ENCODE data around the gene TP63.
"Not testable (repeated sequence)": the region's sequence is repeated elsewhere in the genome, so short reads cannot be mapped to it uniquely, and the experiment has no call there.

Gene TP63

DNA sequence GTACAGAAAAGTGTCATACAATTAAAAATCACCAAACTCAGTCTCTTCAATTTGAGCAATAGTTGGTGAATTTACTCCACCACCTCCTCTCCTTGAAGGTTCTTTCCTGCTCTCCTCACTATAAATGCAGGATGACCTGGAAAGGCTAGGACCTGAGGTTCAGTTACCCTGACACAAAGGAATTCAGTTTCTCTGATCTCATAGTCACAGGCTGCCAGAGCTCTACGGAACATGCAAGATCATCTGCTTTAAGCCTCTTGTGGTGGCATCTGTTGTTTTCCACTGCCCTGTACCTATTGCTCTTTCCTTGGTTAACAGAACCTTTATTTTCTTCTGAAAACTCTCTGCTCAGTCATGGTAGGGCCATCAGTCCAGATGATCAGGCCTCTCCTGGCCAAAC, 4.9 kb upstream of the TP63 start:
- no peak for DNase-seq

DNA sequence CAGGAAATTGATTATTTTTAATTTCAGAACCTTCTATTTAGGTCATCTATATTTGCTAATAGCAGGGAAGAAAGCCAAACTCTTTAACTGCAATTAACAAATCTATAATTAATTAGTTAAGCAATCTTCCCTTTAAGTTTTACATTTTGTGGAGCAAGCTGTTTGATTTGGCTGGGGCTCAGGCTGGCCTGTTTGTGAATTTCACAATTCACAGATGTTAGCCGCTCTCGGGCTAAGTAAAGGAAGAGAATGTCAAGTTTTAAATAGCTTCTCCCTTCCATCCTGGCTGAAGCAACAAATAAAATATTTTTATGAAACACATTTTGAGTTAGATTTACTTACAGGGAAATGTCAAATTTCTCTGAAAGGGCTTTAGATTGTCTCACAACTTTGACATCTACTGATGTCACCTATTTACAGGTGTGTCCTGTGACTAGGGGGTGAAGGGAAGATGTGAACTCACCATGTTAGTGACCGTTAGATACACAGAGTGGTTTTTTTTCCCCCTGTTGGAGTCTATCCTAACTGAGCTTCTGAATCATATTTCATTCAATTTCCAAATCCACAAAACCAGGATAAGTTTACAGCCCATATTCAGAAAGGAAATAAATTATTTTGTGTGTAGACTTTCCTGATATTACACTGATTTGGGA, 1.3 kb upstream of the TP63 start:
- no peak for DNase-seq

DNA sequence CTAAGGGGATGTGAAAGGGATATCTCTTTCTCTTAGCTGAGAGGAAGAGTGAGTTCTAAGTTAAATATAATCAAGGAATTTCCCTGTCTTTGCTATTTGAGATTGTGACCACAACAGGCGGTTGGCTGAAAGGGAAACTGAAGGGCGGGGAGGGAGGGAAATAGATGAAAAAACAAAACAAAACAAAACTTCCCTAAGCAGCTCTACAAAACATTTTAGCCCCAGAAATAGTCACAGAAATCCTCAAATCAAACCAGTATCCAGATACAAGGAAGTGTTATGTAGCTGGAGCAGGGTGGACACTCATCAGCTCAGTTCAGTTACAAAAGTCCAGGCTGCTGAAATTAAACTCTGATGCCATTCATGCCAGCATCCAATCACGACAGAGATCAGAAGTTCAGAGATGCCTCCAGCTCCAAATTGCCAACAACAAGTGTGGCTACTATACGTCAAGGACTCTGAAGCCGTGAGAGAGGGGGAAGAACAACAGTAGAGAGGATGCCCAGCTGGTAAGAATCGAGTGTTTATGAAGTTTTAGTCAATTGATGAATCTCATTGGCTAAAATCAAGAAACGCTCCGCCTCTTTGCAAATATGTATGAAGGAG, 319 bp upstream of the TP63 start:
- DNase-seq, result no peak

DNA sequence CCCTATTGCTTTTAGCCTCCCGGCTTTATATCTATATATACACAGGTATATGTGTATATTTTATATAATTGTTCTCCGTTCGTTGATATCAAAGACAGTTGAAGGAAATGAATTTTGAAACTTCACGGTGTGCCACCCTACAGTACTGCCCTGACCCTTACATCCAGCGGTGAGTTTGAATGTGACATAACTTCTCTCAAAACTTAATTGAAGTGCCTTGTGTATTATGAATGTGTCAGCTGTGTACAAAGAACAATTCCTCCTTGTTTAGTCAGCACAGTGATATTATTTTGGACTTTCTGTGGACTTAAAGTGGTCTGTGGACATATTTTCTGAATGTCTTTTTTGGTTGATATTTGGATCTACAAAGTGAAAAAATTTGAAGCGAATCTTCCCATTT, 220 bp downstream of the TP63 start:
- DNase-seq, result no peak

DNA sequence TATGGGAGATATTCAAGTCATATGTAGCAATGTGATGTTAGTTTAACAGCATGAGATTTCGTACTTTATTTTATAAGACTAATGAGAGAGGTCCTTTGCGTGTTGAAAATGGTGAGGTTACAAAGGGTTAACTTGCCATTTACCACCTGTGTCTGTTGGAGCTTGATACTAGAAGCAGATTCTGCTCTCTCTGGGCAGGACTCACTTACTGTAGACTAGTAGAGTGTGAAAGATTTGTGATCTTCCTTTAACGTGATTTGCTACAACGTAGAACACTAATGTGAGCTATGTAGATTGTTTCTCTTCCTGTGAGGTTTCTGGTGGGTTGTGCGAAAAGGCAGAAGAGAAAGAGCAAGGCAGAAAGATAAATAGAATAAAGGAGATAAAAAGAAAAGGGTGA, 1.1 kb downstream of the TP63 start:
- no peak for DNase-seq

DNA sequence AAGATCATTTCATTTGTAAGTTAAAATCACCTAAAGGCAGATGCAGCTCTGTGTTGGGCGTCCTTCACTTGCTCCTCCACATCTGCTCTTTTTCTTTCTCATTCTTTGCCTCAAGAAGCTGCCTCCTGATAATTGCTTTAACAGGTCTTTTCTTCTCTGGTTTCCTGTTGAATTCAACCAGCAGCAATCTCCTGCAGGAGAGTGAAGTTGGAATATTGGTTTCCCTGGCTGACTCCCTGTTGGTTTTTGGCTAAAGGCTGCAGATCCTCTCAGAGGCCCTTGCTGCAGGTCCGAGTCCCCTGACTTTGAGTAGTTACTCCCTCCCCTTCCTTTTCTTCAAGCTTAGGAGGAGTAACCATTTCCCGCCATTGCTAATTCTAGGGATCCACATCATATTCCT, 4.2 kb downstream of the TP63 start:
- DNase-seq, result no peak

DNA sequence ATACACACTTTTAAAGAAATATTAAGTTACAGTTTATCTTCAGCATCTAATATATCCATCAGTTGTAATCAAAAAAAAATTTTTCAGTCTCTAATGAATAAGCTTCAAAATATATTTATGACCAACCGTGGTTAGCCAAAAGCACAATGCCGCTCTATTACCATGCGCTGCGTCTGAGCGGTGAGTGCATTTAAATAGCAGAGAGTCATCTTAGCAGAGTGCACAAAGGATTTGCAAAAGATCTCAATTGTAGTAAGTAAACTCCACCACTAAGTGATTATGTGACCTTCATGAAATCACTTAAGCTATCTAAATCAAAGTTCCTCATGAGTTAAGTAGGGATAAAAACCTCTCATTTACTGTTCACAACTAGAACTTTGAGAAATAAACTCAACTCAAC, 4.9 kb downstream of the TP63 start:
- no peak for DNase-seq

DNA sequence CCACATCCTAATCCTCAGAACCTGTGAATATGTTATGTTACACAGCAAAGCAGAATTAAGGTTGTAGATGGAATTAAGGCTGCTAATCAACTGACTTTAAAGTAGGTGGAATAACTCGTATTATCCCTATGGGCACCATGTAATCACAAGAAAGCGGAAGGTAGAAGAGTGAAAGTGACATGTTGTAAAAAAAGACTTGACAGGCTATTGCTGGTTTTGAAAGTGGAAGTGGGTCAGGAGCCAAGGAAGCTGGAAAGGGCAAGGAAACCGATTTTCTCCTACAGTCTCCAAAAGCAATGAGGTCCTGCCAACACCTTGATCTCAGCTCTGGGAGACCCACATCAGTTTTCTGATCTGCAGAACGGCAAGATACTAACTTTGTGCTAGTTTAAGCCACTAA, 6.6 kb downstream of the TP63 start:
- no peak for DNase-seq

DNA sequence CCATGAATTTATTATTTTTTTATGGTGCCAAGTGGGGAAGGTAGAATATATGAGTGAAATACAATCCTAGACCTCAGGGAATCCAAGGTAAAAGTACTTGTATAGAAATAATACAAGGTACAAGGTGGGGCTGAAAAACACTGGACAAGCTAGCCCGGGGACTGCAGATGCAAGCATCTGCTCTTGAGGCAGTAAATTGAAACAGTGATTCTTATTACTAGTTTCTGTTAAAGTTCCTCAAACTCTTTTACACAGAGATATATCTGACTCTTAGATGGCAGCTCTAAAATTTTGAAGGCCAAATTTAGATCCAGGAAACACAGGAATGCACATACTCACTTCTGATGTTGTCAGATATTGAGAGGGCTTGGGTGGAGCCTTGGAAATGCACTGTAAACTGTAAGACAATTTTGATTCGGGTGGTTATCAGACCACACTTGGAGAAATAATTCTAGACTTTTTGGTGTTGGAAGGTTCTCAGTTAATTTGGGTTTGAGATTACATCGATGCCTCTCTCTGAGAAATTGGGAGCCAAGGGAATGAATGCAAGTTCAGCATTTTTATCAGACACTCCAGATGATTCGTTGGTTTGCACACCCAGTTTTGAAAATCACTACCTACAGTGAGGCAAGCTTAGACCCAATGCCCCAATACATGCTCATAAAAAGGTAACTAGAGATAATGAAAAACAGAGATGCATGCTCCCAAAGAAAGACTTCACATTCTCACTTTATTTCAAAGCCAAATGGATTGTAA, 7.3 kb downstream of the TP63 start:
- no peak for DNase-seq

DNA sequence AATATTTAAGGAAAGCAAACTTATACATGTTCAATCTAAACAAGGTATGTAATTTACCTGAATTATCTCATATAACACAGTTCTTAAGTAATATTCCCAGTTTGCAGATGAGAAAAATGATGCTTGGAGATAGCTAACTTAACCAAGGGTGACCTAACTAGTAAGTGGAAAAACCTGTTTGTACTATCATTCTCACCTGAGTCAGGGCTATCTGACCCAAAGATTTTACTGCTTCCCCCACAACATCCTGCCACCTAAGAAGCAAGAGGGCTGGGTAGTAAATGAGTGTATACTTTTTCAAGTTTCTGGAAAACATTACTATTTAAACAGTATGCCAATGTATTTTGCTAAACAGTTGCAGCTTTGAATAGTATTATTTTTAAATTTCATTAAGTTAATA, 10.6 kb downstream of the TP63 start:
- no peak for DNase-seq

DNA sequence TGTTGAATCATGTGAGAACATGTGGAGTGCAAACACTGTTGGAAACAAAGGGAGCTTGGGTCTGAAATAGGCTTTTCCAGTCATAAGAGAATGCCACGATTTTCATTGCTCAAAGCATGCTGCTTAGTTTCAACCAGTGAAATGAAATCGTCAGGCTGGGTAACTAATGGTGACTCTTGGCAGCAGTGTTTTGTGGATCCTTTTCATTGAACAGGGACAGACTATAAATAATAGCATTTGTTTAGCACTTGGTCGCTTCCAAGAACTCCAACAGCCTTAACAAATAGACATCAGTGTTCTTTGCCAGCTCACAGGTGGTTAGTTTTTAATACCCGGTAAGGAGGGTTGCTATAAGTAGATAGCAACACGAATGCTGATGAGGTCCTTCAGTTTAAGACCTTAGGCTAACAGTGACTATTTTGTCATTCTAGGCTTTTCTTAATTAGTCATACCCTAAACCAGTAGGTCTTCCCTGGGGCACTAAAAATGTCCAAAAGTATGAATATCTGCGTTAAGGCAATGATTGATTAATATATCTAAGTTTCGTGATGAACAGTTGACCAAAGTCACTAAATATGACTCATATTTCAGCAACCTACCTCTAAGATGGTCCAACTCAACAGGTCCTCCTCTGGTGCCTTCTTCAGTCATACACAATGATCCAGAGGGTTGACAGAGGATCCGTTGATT, 15.8 kb downstream of the TP63 start:
- no peak for DNase-seq

DNA sequence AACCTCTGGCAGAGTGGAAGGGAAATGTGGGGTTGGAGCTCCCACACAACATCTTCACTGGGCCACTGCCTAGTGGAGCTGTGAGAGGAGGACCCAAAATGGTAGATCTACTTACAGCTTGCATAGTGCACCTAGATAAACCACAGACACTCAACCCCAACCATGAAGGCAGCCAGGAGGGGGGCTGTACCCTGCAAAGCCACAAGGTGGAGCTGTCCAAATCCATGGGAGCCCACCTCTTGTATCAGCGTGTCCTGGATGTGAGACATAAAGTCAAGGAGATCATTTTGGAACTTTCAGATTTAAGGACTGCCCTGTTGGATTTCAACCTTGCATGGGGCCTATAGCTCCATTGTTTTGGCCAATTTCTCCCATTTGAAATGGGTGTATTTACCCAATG, 20.9 kb downstream of the TP63 start:
- no peak for DNase-seq

DNA sequence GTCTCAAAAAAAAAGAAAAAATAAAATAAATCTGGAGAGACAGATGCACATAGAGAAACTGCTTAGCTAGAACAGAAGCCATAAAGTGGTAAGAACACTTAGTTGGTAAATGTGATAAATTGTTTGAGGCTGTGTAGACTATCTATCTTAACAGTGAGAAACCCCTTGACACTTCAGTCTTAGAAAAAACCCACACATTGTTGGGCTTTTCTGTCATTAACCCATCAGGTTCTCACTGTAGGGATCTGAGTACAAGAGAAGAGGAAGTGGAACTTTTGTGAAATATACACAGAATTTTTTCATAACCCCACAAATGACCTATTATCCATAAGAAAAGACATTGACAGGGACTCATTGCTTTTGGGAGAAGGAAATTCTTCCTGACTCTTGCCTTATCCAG, 24.4 kb downstream of the TP63 start:
- DNase-seq, result no peak

DNA sequence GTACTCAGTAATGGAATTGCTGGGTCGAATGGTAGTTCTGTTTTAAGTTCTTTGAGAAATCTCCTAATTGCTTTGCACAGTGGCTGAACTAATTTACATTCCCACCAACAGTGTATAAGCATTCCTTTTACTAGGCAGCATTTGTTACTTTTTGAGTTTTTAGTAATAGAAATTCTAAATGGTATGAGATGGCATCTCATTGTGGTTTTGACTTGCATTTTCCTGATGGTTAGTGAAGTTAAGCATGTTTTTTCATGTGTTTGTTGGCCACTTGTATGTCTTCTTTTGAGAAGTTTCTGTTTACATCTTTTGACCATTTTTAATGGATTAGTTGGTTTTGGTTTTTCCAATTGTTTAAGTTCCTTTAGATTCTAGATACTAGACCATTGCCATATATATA, 28.4 kb downstream of the TP63 start:
- no peak for DNase-seq

DNA sequence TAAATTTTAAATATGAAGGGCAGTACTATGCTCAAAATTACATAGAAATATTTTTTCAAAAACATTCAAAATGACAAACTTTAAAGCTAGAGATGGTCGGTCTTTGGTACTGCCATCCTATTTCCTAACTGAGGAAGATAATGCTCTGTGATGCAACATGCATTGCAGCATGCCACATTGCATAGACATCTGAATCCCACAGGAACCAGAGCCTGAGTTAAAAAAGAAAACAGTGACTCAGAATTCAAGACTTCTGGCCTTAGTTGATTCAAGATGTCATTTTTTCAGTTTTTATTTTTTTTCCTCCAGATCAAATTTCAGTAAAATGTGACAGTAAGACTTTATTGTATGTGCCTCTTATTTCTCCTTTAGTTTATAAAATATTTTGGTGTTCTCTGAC, 33.1 kb downstream of the TP63 start:
- no peak for DNase-seq

DNA sequence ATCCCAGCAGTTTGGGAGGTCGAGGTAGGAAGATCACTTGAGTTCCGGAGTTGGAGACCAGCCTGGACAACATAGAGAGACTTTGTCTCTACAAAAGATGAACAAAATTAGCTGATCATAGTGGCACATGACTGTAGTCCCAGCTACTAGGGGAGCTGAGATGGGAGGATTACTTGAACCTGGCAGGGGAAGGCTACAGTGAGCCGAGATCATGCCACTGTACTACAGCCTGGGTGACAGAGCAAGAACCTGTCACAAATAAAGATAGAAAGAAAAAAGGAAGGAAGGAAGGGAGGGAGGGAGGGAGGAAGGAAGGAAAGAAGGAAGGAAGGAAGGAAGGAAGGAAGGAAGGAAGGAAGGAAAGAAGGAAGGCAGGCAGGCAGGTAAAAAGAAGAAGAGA, 41.2 kb downstream of the TP63 start:
- DNase-seq, result not testable (repeated sequence)

DNA sequence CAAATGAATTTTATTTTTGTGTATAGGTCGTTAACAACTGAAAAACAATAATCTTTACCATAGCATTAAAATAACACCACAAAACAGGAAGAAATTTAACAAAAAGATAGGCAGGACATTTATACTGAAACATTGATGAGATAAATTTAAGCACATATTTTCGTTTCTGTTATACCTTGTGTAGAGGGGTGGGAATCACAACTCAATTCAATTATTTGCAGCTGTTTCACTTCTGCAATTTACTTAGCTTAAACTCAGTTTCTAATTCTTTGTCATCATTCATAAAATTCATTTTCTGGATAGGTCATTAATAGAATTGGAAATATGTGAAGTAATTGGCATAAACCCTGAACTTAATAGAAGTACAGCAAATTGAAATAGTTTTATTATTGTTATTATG, 42.3 kb downstream of the TP63 start:
- no peak for DNase-seq

DNA sequence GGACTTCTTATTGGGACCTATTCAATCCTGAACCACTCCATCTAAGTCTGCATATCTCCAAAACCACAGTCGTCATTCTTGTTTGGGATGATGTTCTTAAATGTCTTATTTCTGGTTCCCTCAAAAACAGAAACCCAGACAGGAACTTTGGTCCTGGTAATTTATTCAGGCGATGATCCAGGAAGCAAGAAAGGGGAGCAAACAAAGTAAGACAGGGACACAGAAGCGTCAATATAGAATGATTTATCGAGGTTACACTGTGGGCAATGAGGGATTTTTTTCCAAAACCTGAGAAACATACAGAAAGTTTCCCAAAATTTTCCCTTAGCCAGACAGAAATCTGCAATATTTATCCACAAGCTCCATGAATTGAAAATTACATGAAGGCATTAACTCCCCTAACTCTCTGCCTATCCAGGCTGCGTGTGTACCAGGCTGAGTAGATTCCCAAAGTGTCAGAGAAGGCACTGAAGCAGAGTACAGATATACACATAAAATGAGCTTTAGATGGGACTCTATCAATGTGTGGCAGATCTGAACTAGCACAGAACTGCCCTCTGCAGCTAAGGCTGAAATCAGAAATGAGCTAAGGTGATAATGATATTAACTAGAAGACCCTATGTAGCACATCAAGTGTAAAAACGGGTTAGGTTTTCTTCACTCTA, 43.2 kb downstream of the TP63 start:
- no peak for DNase-seq

DNA sequence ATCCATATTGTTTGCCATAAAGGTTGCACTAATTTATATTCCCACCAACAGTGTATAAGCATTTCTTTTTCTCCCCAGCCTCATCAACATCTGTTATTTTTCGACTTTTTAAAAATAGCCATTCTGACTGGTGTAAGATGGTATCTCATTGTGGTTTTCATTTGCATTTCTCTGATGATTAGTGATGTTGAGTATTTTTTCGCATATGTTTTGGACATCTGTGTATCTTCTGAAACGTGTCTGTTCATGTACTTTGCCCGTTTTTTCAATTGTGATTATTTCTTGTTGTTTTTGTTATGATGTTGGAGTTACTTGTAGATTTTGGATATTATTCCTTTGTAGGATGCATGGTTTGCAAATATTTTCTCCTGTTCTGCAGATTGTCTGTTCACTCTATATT, 46.5 kb downstream of the TP63 start:
- no peak for DNase-seq

DNA sequence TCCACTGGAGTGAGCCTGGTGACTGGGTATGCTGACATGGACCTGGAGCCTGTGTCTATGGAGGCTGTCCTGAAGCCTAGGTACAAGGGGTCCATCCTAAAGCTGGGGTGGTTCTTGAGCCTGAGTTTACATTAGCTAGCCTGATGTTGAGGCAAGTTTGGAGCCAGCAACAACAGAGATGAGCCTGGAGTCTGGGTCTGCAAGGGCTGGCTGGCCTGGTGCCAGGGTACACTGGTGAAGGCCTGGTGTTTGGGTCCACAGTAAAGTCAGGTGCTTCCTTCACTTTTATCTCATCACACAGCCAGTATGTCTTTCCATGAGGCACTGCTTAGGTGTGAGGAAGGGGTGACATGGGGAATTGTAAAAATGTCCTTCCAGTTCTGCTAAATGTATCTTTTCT, 49.5 kb downstream of the TP63 start:
- DNase-seq, result no peak

DNA sequence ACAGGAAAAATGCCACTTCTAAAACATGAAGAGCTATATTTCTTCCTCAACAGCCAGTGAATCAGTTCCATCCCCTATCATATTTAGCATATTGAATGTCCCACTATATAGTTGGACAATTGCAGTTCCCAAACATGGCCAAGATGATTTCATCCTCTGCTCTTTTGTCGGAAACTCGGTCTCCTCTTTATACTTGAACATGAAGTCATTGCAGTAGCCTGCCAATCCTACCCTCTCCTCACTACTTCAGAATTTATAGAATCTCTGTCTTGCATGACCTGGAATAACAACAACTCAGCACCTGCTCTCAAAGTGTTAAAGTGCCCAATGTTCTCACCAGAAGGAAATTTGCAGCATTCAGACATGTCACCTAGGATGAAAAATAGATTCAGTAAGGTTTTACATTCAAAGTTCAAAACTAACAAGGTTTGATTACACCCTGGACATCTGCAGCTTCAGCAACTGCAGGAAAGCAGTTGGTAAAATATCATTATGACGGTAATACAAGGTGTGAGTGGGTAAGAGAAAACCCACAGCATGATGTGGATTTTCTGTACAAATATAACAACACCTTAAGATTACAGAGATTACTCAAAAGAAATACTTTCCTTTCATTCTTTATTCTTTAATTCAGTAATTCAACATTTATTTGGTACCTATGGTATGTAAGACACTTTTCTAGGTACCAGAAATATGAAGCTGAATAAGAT, 52.5 kb downstream of the TP63 start:
- DNase-seq, result no peak

DNA sequence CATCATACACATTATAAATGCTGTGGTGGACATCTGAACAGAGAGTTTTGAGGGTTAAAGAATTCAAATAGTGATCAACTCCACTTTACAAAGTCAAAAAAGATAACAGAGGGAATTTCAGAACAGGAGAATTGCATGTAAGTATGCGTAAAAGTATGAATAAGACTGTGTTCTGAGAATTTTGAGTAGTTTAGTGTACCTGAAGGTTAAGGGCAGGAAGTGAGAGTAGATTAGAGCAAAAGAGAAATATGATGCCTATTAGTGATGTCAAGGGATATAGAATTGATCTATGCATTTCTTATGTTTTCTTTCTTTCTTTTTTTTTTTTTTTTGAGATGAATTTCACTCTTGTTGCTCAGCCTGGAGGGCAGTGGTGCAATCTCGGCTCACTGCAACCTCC, 53.1 kb downstream of the TP63 start:
- DNase-seq, result no peak

DNA sequence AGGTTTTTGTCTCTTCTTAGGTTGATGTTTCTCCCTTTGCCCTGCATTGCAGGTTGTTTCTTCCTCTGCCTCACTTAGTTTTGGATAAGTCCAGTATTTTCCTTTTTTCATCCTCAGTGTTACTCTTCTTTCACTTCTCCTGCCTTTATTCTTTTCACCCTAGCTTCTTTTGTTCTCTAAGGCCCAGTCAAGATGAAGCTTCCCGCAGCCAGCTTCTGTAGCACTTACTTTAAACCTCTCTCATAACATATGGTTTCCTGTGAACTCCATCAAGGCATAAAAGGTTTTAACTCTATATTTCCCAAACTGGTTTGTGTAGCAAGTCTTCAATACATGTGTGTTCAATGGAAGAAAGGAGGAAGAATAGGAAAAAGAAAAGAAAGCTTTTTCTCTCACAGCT, 54.1 kb downstream of the TP63 start:
- no peak for DNase-seq

Data from stimulated activated CD4-positive, alpha-beta T cell treated with anti-CD3 and anti-CD28 coated beads, Interleukin-2, amount 100 ng/mL, for 24 hours (primary cell).